Activated CD4-positive, CD25-positive, alpha-beta regulatory T cell (primary cell): ENCODE data around the gene DPEP3.

Experiments used
- DNase-seq, 4 experiments: peaks; one replicate each; lab custom pipeline; 2025; lab: John Stamatoyannopoulos, UW

Gene DPEP3

GRCh38 chr16:67931712-67932461 is 48.4 kb downstream of the DPEP3 start, which contains the start of gene CTRL:
Gene CTRL, minus strand, starts transcription at chr16:67931862. Its CDS starts 10 bp downstream, at chr16:67931852.
- DNase-seq, result no peak

- no peak for DNase-seq
These were observed 49.6 kb downstream of the DPEP3 start for GRCh38 chr16:67930678-67931211.

GRCh38 chr16:67930191-67930590 is 50.1 kb downstream of the DPEP3 start:
- DNase-seq, result no peak

- peak; percentile 52 to 60 (median 56) for DNase-seq
These were observed 51.5 kb downstream of the DPEP3 start for GRCh38 chr16:67928561-67929364.

GRCh38 chr16:67928147-67928546 is 52.2 kb downstream of the DPEP3 start:
- DNase-seq, result no peak

GRCh38 chr16:67927131-67927941 is 53.0 kb downstream of the DPEP3 start:
- DNase-seq, result no peak

GRCh38 chr16:67926181-67926750 is 54.0 kb downstream of the DPEP3 start:
- no peak for DNase-seq
